Esophagus squamous epithelium (tissue), 4 donors: ENCODE data around the gene LHFPL4.

Experiments
- CTCF ChIP-seq, 6 experiments: fragments of 450-650 bp in 4 of 6; fragments of 200-600 bp in 2 of 6; sonication (generic) in 2 of 6; IDR thresholded peaks; one replicate each; pipeline ENCODE4 v1.5.1; 2016 to 2019; ENCODE audit warnings: antibody characterized with exemption in 6 of 6, mild to moderate bottlenecking in 4 of 6, moderate library complexity in 4 of 6
- POLR2A ChIP-seq, 4 donors: fragments of 450-650 bp; IDR thresholded peaks; one replicate each; pipeline ENCODE4 v1.6.1; 2017; ENCODE audit warnings: antibody characterized with exemption in 4 of 4, mild to moderate bottlenecking in 4 of 4, moderate library complexity in 3 of 4

DNA sequence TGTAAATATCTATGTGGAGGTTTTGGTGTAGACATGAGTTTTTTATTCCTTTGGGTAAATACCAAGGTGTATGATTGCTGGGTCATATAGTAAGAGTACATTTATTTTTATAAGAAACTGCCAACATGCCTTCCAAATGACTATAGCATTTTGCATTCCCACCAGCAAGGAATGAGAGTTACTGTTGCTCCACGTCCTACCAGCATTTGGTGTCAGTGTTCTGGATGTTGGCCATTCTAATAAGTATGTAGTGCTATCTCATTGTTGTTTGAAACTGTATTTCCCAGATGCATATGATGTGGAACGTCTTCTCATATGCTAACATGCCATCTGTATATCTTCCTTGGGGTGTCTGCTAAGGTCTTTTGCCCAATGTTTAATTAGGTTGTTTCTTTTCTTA, 38.7 kb downstream of the LHFPL4 start:
- no peak for TF ChIP-seq CTCF (IDR thresholded peaks at IDR 0.05)
- no peak for TF ChIP-seq POLR2A (IDR thresholded peaks at IDR 0.05)
